ENCODE results near the gene SCAMP2.

SCAMP2 gene

GRCh38 chr15:74815961-74816360 is 57.2 kb downstream of the SCAMP2 start:
- DNase-seq: no peak

- no peak for DNase-seq
These were observed 57.8 kb downstream of the SCAMP2 start for GRCh38 chr15:74815121-74815934.

GRCh38 chr15:74812533-74812932 is 60.6 kb downstream of the SCAMP2 start, which contains the start of gene LMAN1L:
LMAN1L (plus strand) TSS chr15:74812835; CDS start chr15:74812855, 20 bp downstream.
- DNase-seq: no peak

- DNase-seq: no peak
These were observed 63.2 kb downstream of the SCAMP2 start for GRCh38 chr15:74809956-74810355.

GRCh38 chr15:74809242-74809641 is 63.9 kb downstream of the SCAMP2 start:
- DNase-seq: no peak

- no peak for DNase-seq
These were observed 64.3 kb downstream of the SCAMP2 start for GRCh38 chr15:74808840-74809229.

- no peak for DNase-seq
These were observed 64.9 kb downstream of the SCAMP2 start for GRCh38 chr15:74808078-74808839.

- no peak for DNase-seq
These were observed 65.9 kb downstream of the SCAMP2 start for GRCh38 chr15:74807282-74807681.

- DNase-seq: no peak
These were observed 68.2 kb downstream of the SCAMP2 start for GRCh38 chr15:74804935-74805334.

GRCh38 chr15:74802862-74803447 is 70.2 kb downstream of the SCAMP2 start:
- no peak for DNase-seq

GRCh38 chr15:74802290-74802689 is 70.9 kb downstream of the SCAMP2 start:
- DNase-seq: no peak

GRCh38 chr15:74801311-74801997 is 71.7 kb downstream of the SCAMP2 start:
- no peak for DNase-seq

- DNase-seq: no peak
These were observed 72.5 kb downstream of the SCAMP2 start for GRCh38 chr15:74800559-74801094.

GRCh38 chr15:74799856-74800558 is 73.2 kb downstream of the SCAMP2 start:
- DNase-seq: peak; percentile 83

- DNase-seq: no peak
These were observed 73.8 kb downstream of the SCAMP2 start for GRCh38 chr15:74799255-74799855.

- no peak for DNase-seq
These were observed 74.5 kb downstream of the SCAMP2 start for GRCh38 chr15:74798388-74799254.

GRCh38 chr15:74795966-74796625 is 77.1 kb downstream of the SCAMP2 start:
- DNase-seq: peak; percentile 50

- DNase-seq: no peak
These were observed 78.2 kb downstream of the SCAMP2 start for GRCh38 chr15:74794970-74795349.

- no peak for DNase-seq
These were observed 78.8 kb downstream of the SCAMP2 start for GRCh38 chr15:74794248-74794969.

Measured in effector CD4-positive, alpha-beta T cell (primary cell).